Spinal cord (tissue), 10 donors: ENCODE results near the gene CAPN7. TPM values are rescaled to one million over a fixed set of nuclear protein-coding genes. Genes with fewer than 3 reads are reported as not detected.
A peak's percentile ranks its signal among the peaks of the same experiment; 100 is the strongest.

Experiments
- DNase-seq, 6 donors: peaks; one replicate each; pipeline versions ENCODE4 v3.0.0 to v3.0.0-alpha.2; 2013 to 2015; ENCODE audit warnings: low spot score in 6 of 6, low read depth in 4 of 6
- H3K27ac ChIP-seq: one replicate; pipeline ENCODE4 v1.5.1; 2013; ENCODE audit warnings: low read depth, low read length, control low read depth
- H3K27me3 ChIP-seq: one replicate; pipeline ENCODE4 v1.6.1; 2013; ENCODE audit warnings: low read length; ENCODE audit not compliant: control insufficient read depth, insufficient read depth
- H3K36me3 ChIP-seq: one replicate; pipeline ENCODE4 v1.6.1; 2013; ENCODE audit warnings: low read length; ENCODE audit not compliant: control insufficient read depth, insufficient read depth
- H3K4me1 ChIP-seq: one replicate; pipeline ENCODE4 v1.6.1; 2013; ENCODE audit warnings: low read length; ENCODE audit not compliant: control insufficient read depth, insufficient read depth
- H3K4me3 ChIP-seq: one replicate; pipeline ENCODE4 v1.5.1; 2013; ENCODE audit warnings: low read depth, low read length, control low read depth
- H3K9me3 ChIP-seq: one replicate; pipeline ENCODE4 v1.6.1; 2013; ENCODE audit warnings: low read length; ENCODE audit not compliant: control insufficient read depth, insufficient read depth
- WGBS: methylation state at CpG from one replicate; pipeline ENCODE4 v1.1.5; 2013; ENCODE audit warnings: missing lambda C conversion rate; ENCODE audit not compliant: insufficient coverage; 5-methylcytosine and 5-hydroxymethylcytosine counted together
- polyA plus RNA-seq, 2 donors: library from polyadenylated mRNA; unstranded; fragments of 120-200 nt; gene quantifications; one replicate each; pipeline ENCODE4 v1.2.1, GENCODE V29; 2013; ENCODE audit not compliant: insufficient read length in 2 of 2
- total RNA-seq, 2 donors: library from RNA; depleted of rRNA in 1 of 2; stranded (reverse); fragments of 120-200 nt in 1 of 2; fragments of >200 nt in 1 of 2; gene quantifications; one replicate each; pipeline versions ENCODE4 v1.2.3 to v1.2.4, GENCODE V29; 2013 to 2014
- donor health status: healthy.

The CAPN7 gene
- total and polyA plus RNA-seq, 4 donors: 36.3 to 59.4 (median 41.4) TPM

- WGBS: 94% methylated on average over 5 of the region's 10 CpGs
- Histone ChIP-seq H3K9me3 (no peaks in the 10 kb centered on the region), H3K36me3 (peaks cover 9% of the 10 kb centered on the region), H3K4me3 (no peak overlapping the region), H3K27ac (no peak overlapping the region), H3K27me3 (no peaks in the 10 kb centered on the region), H3K4me1 (peaks cover 23% of the 10 kb centered on the region)
- no peak for DNase-seq
Measured at GRCh38 chr3:15288331-15289035, 82.4 kb downstream of the CAPN7 start.

GRCh38 chr3:15289661-15290060, 83.6 kb downstream of the CAPN7 start:
- Histone ChIP-seq H3K4me3 (no peak overlapping the region), H3K27me3 (no peaks in the 10 kb centered on the region), H3K4me1 (peaks cover 19% of the 10 kb centered on the region), H3K9me3 (no peaks in the 10 kb centered on the region), H3K36me3 (peaks cover 9% of the 10 kb centered on the region), H3K27ac (no peak overlapping the region)
- 60% methylated on average over 1 of the region's 1 CpG for WGBS
- DNase-seq: no peak

- DNase-seq: no peak
- WGBS: 83% methylated on average over 1 of the region's 3 CpGs
- Histone ChIP-seq H3K4me3 (no peak overlapping the region), H3K4me1 (peaks cover 18% of the 10 kb centered on the region), H3K36me3 (peaks cover 9% of the 10 kb centered on the region), H3K9me3 (no peaks in the 10 kb centered on the region), H3K27ac (no peak overlapping the region), H3K27me3 (no peaks in the 10 kb centered on the region)
Measured at GRCh38 chr3:15290736-15291135, 84.7 kb downstream of the CAPN7 start.

- WGBS: 88% methylated on average over 2 of the region's 6 CpGs
- Histone ChIP-seq H3K9me3 (no peaks in the 10 kb centered on the region), H3K36me3 (peaks cover 4% of the 10 kb centered on the region), H3K27ac (no peak overlapping the region), H3K4me1 (peaks cover 11% of the 10 kb centered on the region), H3K4me3 (no peak overlapping the region), H3K27me3 (no peaks in the 10 kb centered on the region)
- DNase-seq: no peak
Measured at GRCh38 chr3:15291589-15292541, 85.8 kb downstream of the CAPN7 start.

- Histone ChIP-seq H3K27me3 (no peaks in the 10 kb centered on the region), H3K9me3 (no peaks in the 10 kb centered on the region), H3K36me3 (peaks cover 4% of the 10 kb centered on the region), H3K27ac (peak overlapping the region; percentile 26), H3K4me1 (peaks cover 11% of the 10 kb centered on the region), H3K4me3 (no peak overlapping the region)
- WGBS: 57% methylated on average over 9 of the region's 13 CpGs
- peak in 1 of 6 donors; percentile 43 for DNase-seq
Measured at GRCh38 chr3:15292765-15293522, 86.9 kb downstream of the CAPN7 start.

GRCh38 chr3:15294929-15295328, 88.9 kb downstream of the CAPN7 start:
- Histone ChIP-seq H3K27me3 (no peaks in the 10 kb centered on the region), H3K4me3 (no peak overlapping the region), H3K9me3 (no peaks in the 10 kb centered on the region), H3K4me1 (peaks cover 11% of the 10 kb centered on the region), H3K27ac (no peak overlapping the region), H3K36me3 (peaks cover 4% of the 10 kb centered on the region)
- DNase-seq: peak in 2 of 6 donors; percentile 22 to 66
- WGBS: 75% methylated on average over 5 of the region's 5 CpGs

GRCh38 chr3:15295506-15295905, 89.5 kb downstream of the CAPN7 start:
- H3K4me3 ChIP-seq: no peak overlapping the region
- H3K27ac ChIP-seq: no peak overlapping the region
- no peaks in the 10 kb centered on the region for H3K9me3 ChIP-seq
- WGBS: 68% methylated on average over 6 of the region's 6 CpGs
- peaks cover 4% of the 10 kb centered on the region for H3K36me3 ChIP-seq
- DNase-seq: peak in 1 of 6 donors; percentile 87
- H3K27me3 ChIP-seq: no peaks in the 10 kb centered on the region
- H3K4me1 ChIP-seq: peaks cover 11% of the 10 kb centered on the region

- H3K4me1 ChIP-seq: peaks cover 5% of the 10 kb centered on the region
Measured at GRCh38 chr3:15297608-15298350, 91.7 kb downstream of the CAPN7 start.

GRCh38 chr3:15298504-15298903, 92.5 kb downstream of the CAPN7 start:
- H3K4me1 ChIP-seq: no peaks in the 10 kb centered on the region
- peaks cover 7% of the 10 kb centered on the region for H3K36me3 ChIP-seq
- no peak overlapping the region for H3K27ac ChIP-seq
- DNase-seq: no peak
- WGBS: 56% methylated on average over 1 of the region's 3 CpGs
- no peaks in the 10 kb centered on the region for H3K9me3 ChIP-seq
- no peak overlapping the region for H3K4me3 ChIP-seq
- no peaks in the 10 kb centered on the region for H3K27me3 ChIP-seq

More at GRCh38 chr3:15297608-15298350, 91.7 kb downstream of the CAPN7 start:
- H3K36me3 ChIP-seq: peaks cover 2% of the 10 kb centered on the region
- H3K27ac ChIP-seq: no peak overlapping the region
- H3K27me3 ChIP-seq: no peaks in the 10 kb centered on the region
- H3K9me3 ChIP-seq: no peaks in the 10 kb centered on the region
- DNase-seq: no peak
- no peak overlapping the region for H3K4me3 ChIP-seq
- 75% methylated on average over 3 of the region's 4 CpGs for WGBS
